Mucosa of rectum (tissue), 2 donors: ENCODE results near the gene EPHB3.
A peak's percentile ranks its signal among the peaks of the same experiment; 100 is the strongest.

ENCODE experiments used
- H3K27ac ChIP-seq, 2 donors: one replicate each; pipeline ENCODE4 v1.7.0; 2013; ENCODE audit warnings: inconsistent platforms in 2 of 2, low read depth in 2 of 2, low read length in 2 of 2
- H3K27me3 ChIP-seq, 2 donors: one replicate each; pipeline ENCODE4 v1.7.0; 2013; ENCODE audit warnings: low read length in 2 of 2; ENCODE audit not compliant: control insufficient read depth in 2 of 2, insufficient read depth in 2 of 2
- H3K36me3 ChIP-seq, 2 donors: one replicate each; pipeline ENCODE4 v1.7.0; 2013; ENCODE audit warnings: low read length in 2 of 2; ENCODE audit not compliant: control insufficient read depth in 2 of 2, insufficient read depth in 2 of 2
- H3K4me1 ChIP-seq, 2 donors: one replicate each; pipeline ENCODE4 v1.7.0; 2013; ENCODE audit warnings: low read length in 2 of 2, mild to moderate bottlenecking in 1 of 2; ENCODE audit not compliant: control insufficient read depth in 2 of 2, insufficient read depth in 2 of 2
- H3K4me3 ChIP-seq, 2 donors: one replicate each; pipeline ENCODE4 v1.7.0; 2013; ENCODE audit warnings: low read length in 2 of 2
- H3K9ac ChIP-seq, 2 donors: one replicate each; pipeline ENCODE4 v1.7.0; 2013; ENCODE audit warnings: low read length in 2 of 2, low read depth in 1 of 2, mild to moderate bottlenecking in 1 of 2
- H3K9me3 ChIP-seq, 2 donors: one replicate each; pipeline ENCODE4 v1.7.0; 2013; ENCODE audit warnings: low read length in 2 of 2; ENCODE audit not compliant: control insufficient read depth in 2 of 2
- donor health status: healthy.
- donor health status: Normal muscosa, but diverticular disease.

Gene EPHB3

DNA sequence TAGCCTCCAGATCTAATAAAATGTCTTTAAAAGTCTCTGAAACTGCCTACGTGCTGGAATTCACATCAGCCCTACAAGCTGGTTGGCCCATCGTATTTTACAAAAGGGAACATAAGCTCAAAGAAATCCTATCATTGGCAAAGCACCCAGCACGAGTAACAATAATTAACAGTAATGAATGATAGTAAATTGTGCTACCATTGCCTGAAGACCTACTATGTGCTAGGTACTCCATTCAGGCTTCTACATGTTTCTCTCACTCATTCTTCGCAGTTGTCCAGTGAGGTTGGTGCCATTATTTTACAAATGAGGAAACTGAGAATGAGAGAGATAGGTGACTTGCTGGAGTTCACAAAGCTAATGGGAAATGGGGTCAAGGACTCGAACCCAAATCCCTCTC, 7.1 kb upstream of the EPHB3 start:
- H3K27me3 ChIP-seq, result peaks cover 4 to 6% of the 10 kb centered on the region in 2 donors
- H3K36me3 ChIP-seq, result no peaks in the 10 kb centered on the region
- no peak overlapping the region for H3K27ac ChIP-seq
- H3K9ac ChIP-seq, result no peak overlapping the region
- no peak overlapping the region for H3K4me3 ChIP-seq
- H3K4me1 ChIP-seq, result peaks cover 18 to 29% of the 10 kb centered on the region in 2 donors
- H3K9me3 ChIP-seq, result no peaks in the 10 kb centered on the region

- no peak overlapping the region for H3K9ac ChIP-seq
- peaks cover 35 to 41% of the 10 kb centered on the region in 2 donors for H3K4me1 ChIP-seq
- H3K27me3 ChIP-seq, result peaks cover 4 to 6% of the 10 kb centered on the region in 2 donors
- H3K27ac ChIP-seq, result peak overlapping the region; percentile 4 to 32
- no peaks in the 10 kb centered on the region for H3K36me3 ChIP-seq
- no peak overlapping the region for H3K4me3 ChIP-seq
- H3K9me3 ChIP-seq, result no peaks in the 10 kb centered on the region
These were observed 4.8 kb upstream of the EPHB3 start for GRCh38 chr3:184556582-184557347.

DNA sequence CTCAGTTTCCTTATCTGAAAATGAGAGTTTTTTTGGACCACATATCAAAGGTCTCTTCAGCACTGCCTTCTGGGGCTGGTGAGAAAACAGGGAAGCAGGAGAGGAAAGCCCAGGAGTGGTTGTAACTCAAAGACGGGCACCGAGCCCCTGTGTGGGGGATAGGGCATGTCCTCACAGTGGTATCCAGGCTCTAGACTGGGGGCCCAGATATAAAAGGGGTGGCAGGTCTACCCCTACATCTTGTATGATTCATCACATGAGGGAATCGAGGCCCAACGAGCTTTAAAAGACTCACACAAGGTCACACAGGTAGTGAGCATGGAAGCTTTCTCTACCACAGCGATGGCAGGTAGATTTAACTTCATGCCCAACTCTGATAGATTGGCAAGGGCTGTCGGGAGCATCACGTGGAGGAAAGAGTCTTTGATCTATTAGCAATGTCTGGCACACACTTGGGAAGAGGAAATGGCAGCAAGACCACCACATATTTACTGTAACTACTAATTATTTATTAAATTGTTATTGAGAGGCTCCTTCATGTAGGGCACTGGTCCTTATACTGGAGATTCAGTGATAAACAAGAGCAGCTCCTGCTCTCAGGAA, 4.1 kb upstream of the EPHB3 start:
- H3K9ac ChIP-seq, result no peak overlapping the region

GRCh38 chr3:184558726-184559125, 2.9 kb upstream of the EPHB3 start:
- peak overlapping the region; percentile 28 to 61 for H3K27ac ChIP-seq
- H3K4me1 ChIP-seq, result peaks cover 39 to 42% of the 10 kb centered on the region in 2 donors
- H3K9ac ChIP-seq, result no peak overlapping the region
- peaks cover 0 to 6% of the 10 kb centered on the region in 2 donors for H3K27me3 ChIP-seq
- no peak overlapping the region for H3K4me3 ChIP-seq
- no peaks in the 10 kb centered on the region for H3K9me3 ChIP-seq
- no peaks in the 10 kb centered on the region for H3K36me3 ChIP-seq

More for the DNA sequence above, 4.1 kb upstream of the EPHB3 start:
- Histone ChIP-seq H3K9me3 (no peaks in the 10 kb centered on the region), H3K27me3 (peaks cover 0 to 6% of the 10 kb centered on the region in 2 donors), H3K4me3 (no peak overlapping the region), H3K36me3 (no peaks in the 10 kb centered on the region), H3K27ac (peak overlapping the region in 1 of 2 donors; percentile 4), H3K4me1 (peaks cover 35 to 41% of the 10 kb centered on the region in 2 donors)

- no peak overlapping the region for H3K9ac ChIP-seq
- H3K36me3 ChIP-seq, result no peaks in the 10 kb centered on the region
- no peaks in the 10 kb centered on the region for H3K9me3 ChIP-seq
- peaks cover 44 to 48% of the 10 kb centered on the region in 2 donors for H3K4me1 ChIP-seq
- H3K27ac ChIP-seq, result peak overlapping the region; percentile 43 to 67
- H3K4me3 ChIP-seq, result peak overlapping the region in 1 of 2 donors; percentile 3
- peaks cover 0 to 6% of the 10 kb centered on the region in 2 donors for H3K27me3 ChIP-seq
These were observed 2.2 kb upstream of the EPHB3 start for GRCh38 chr3:184559336-184559735.

DNA sequence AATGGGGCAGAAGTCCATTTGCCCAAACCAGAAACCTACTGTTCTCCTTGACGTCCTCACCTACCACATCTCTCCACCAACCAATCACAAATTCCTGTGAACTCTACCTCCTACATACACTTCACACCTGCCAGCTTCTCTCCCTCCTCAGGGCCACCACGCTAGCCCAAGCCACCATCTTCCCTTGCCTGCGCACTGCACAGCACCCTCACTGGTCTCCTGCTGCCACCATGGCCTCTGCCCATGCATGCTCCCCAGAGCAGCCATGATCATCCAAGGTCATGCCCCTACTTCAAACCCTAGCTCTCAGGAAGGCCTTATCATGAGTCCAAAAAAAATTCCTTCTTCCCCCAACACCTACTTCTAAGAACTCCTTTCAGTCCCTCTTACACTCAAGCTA, 1.1 kb upstream of the EPHB3 start:
- Histone ChIP-seq H3K4me1 (peaks cover 54 to 57% of the 10 kb centered on the region in 2 donors), H3K27me3 (peaks cover 0 to 6% of the 10 kb centered on the region in 2 donors), H3K9ac (peak overlapping the region; percentile 48 to 53), H3K9me3 (no peaks in the 10 kb centered on the region), H3K36me3 (no peaks in the 10 kb centered on the region), H3K27ac (peak overlapping the region in 1 of 2 donors; percentile 29), H3K4me3 (peak overlapping the region; percentile 49 to 69)

GRCh38 chr3:184561913-184562877, 610 bp downstream of the EPHB3 start:
- H3K27me3 ChIP-seq, result peaks cover 0 to 2% of the 10 kb centered on the region in 2 donors
- peaks cover 56 to 62% of the 10 kb centered on the region in 2 donors for H3K4me1 ChIP-seq
- H3K27ac ChIP-seq, result peak overlapping the region; percentile 35 to 38
- H3K9me3 ChIP-seq, result no peaks in the 10 kb centered on the region
- H3K9ac ChIP-seq, result peak overlapping the region in 1 of 2 donors; percentile 68
- peaks cover 0 to under 1% of the 10 kb centered on the region in 2 donors for H3K36me3 ChIP-seq
- H3K4me3 ChIP-seq, result peak overlapping the region; percentile 70 to 75

DNA sequence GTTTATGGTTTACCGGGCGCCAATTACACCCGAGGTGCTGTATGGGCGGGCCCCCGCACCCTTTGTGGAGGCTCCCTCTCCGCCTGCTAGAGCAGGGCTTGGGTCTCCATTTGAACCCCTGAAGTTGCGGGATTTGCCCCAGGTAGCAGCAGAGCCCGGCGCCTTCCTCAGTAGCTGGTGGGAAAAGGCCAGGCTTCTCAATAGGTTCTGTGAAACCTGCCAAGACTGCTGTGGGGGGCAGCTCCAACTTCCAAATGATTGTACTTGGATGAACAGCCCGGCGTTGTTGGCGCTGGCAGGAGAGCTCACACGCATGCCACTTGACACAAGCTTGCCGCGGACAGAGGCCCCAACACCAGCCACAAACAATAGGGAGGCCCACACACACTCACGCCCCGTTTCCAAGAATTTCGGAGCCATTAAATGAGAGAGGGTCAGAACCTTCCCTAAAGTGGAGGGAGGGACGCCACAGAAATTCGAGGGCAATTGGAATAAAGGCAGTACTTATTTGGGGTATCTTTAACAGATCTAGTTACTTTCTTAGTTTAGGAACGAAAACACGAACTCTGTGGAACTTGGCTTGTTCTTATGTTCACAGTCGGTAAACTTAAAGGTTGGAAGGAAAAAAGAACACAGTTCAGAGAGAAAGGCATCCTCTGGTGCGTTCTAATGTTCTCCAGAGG, 1.4 kb downstream of the EPHB3 start:
- peaks cover 0 to 1% of the 10 kb centered on the region in 2 donors for H3K27me3 ChIP-seq
- H3K27ac ChIP-seq, result peak overlapping the region; percentile 35
- peak overlapping the region; percentile 70 to 75 for H3K4me3 ChIP-seq
- H3K36me3 ChIP-seq, result peaks cover 0 to 5% of the 10 kb centered on the region in 2 donors
- peaks cover 62 to 70% of the 10 kb centered on the region in 2 donors for H3K4me1 ChIP-seq
- H3K9ac ChIP-seq, result peak overlapping the region; percentile 65 to 66
- H3K9me3 ChIP-seq, result no peaks in the 10 kb centered on the region

DNA sequence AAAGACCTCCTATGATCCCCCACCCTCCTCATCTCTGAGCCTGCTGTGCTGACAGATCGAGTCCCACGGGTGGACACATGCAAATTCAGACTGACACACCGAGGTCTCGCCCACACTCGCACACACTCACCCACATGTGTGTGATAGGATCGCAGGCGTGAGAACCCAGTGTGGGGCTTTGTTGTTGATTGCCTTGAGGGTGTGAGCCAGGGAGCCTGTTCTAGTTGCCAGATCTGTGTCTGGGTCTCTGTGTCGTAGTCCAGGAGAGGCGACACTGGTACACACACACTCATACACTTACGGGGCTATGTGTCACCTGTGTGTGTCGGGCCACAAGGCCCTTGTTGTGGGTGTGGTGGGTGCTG, 2.0 kb downstream of the EPHB3 start:
- H3K4me1 ChIP-seq, result peaks cover 63 to 74% of the 10 kb centered on the region in 2 donors
- peaks cover 0 to 5% of the 10 kb centered on the region in 2 donors for H3K36me3 ChIP-seq
- H3K4me3 ChIP-seq, result peak overlapping the region; percentile 70 to 75
- peak overlapping the region; percentile 13 to 35 for H3K27ac ChIP-seq
- H3K27me3 ChIP-seq, result no peaks in the 10 kb centered on the region
- no peaks in the 10 kb centered on the region for H3K9me3 ChIP-seq
- H3K9ac ChIP-seq, result peak overlapping the region; percentile 65 to 66
